DND-41 (cell line): ENCODE measurements around the gene PCLAF.

Experiments used
- ATAC-seq: fragments of 200-7000 bp; cut with Tn5 transposase; 3 replicates; pipeline ENCODE4 v1.9.1; 2021; ENCODE audit warnings: low read depth; ENCODE audit not compliant: insufficient read depth
- DNase-seq: peaks from one replicate; pipeline ENCODE4 v3.0.0-alpha.2; 2020
- H2AFZ ChIP-seq: 2 replicates; pipeline ENCODE4 v1.6.0; 2012; ENCODE audit warnings: low read depth, low read length
- H3K27ac ChIP-seq: 2 replicates; pipeline ENCODE4 v1.5.1; 2012; ENCODE audit warnings: low read length, inconsistent platforms
- H3K27me3 ChIP-seq: fragments of 200-600 bp; sonication (generic); 2 replicates; pipeline ENCODE4 v1.6.0; 2012; ENCODE audit warnings: low read length, mild to moderate bottlenecking, inconsistent platforms; ENCODE audit not compliant: insufficient read depth, poor library complexity
- H3K36me3 ChIP-seq: 2 replicates; pipeline ENCODE4 v1.5.1; 2012; ENCODE audit warnings: low read length, inconsistent platforms; ENCODE audit not compliant: insufficient read depth
- H3K4me1 ChIP-seq: 2 replicates; pipeline ENCODE4 v1.5.1; 2012; ENCODE audit warnings: mild to moderate bottlenecking, low read length; ENCODE audit not compliant: insufficient read depth
- H3K4me2 ChIP-seq: 2 replicates; pipeline ENCODE4 v1.6.0; 2012; ENCODE audit warnings: mild to moderate bottlenecking, moderate library complexity, low read length, inconsistent platforms; ENCODE audit not compliant: insufficient read depth
- H3K4me3 ChIP-seq, 2 experiments: fragments of 200-600 bp in 1 of 2; shearing (Covaris generic) in 1 of 2; 2 replicates each; pipeline ENCODE4 v1.5.1; 2012 to 2016; ENCODE audit warnings: inconsistent platforms in 2 of 2, low read length in 2 of 2, mild to moderate bottlenecking in 2 of 2, low read depth in 1 of 2, moderate library complexity in 1 of 2
- H3K79me2 ChIP-seq: 2 replicates; pipeline ENCODE4 v1.6.0; 2012; ENCODE audit warnings: low read length, inconsistent platforms; ENCODE audit not compliant: insufficient read depth
- H3K9ac ChIP-seq: 2 replicates; pipeline ENCODE4 v1.6.0; 2012; ENCODE audit warnings: low read depth, mild to moderate bottlenecking, inconsistent platforms, low read length, moderate library complexity
- H3K9me3 ChIP-seq: 2 replicates; pipeline ENCODE4 v1.5.1; 2012; ENCODE audit warnings: low read length, moderate library complexity, mild to moderate bottlenecking, inconsistent platforms; ENCODE audit not compliant: insufficient read depth, severe bottlenecking
- H4K20me1 ChIP-seq: 2 replicates; pipeline ENCODE4 v1.6.0; 2012; ENCODE audit warnings: low read length; ENCODE audit not compliant: insufficient read depth
- CTCF ChIP-seq: IDR thresholded peaks from 2 replicates; pipeline ENCODE4 v1.5.1; 2012; ENCODE audit warnings: borderline replicate concordance, low read length, moderate library complexity, mild to moderate bottlenecking; ENCODE audit not compliant: poor library complexity, severe bottlenecking; ENCODE audit errors: extremely low read depth
- EZH2 ChIP-seq: IDR thresholded peaks from 3 replicates; pipeline ENCODE4 v1.6.1; 2012; ENCODE audit warnings: borderline replicate concordance, low read depth, mild to moderate bottlenecking, moderate library complexity, low read length, inconsistent platforms; ENCODE audit not compliant: severe bottlenecking

The PCLAF gene

GRCh38 chr15:64355944-64356709 is 25.1 kb downstream of the PCLAF start, which contains the start of gene CSNK1G1:
TSS of gene CSNK1G1 (minus strand) at chr15:64356173. CDS start at chr15:64300499, 55,674 bp downstream.
- Histone ChIP-seq H3K27me3 (no peaks in the 10 kb centered on the region), H3K79me2 (peaks cover 43% of the 10 kb centered on the region), H3K9ac (peak within 1 kb of the TSS; percentile 79), H3K36me3 (peaks cover 11% of the 10 kb centered on the region), H3K4me2 (peak within 1 kb of the TSS; percentile 77), H3K4me1 (peaks cover 23% of the 10 kb centered on the region), H3K27ac (peak within 1 kb of the TSS; percentile 88), H3K9me3 (no peaks in the 10 kb centered on the region), H3K4me3 (peak within 1 kb of the TSS; percentile 78 to 100; a peak in 3 of 4 replicates), H4K20me1 (no peaks in the 10 kb centered on the region), H2AFZ (peak within 1 kb of the TSS; percentile 92)
- TF ChIP-seq EZH2, result no peak
- TF ChIP-seq CTCF, result peak; percentile 43
- DNase-seq (peak; percentile 96), ATAC-seq (peak; percentile 97)

DNA sequence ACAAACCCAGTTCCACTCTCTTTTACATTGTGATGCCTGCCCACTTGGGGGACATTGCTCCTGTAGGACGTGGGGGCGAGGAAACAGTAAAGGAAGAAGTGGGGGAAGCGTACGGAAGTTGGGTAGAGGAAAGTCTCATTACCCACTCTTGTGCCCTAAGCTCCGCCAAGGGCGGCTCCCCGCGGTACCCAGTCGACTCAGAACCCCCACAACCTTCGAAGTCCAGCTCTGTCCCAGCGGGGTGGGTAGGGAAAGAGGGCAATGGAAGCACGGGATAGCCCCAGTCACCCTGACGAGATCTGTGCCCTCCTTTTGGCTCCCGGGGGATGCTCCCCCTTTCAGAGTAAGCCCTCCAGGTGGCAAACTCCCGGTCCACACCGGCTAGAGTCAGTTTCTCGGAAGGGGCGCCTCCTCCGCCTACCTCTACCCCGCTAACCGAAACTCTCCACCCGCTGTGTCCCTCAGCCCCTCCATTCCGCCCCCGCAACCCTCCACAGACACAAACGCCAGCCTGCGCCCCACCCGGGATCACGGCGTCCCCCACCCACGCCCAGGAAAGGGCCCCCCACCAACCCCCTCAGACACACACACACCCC is 25.8 kb downstream of the PCLAF start:
- ATAC-seq (peak; percentile 44), DNase-seq (peak; percentile 48)
- H2AFZ ChIP-seq, result peak overlapping the region; percentile 92
- no peaks in the 10 kb centered on the region for H4K20me1 ChIP-seq
- peaks cover 43% of the 10 kb centered on the region for H3K79me2 ChIP-seq
- H3K4me3 ChIP-seq, result peak overlapping the region; percentile 78 to 100; a peak in 3 of 4 replicates
- peak overlapping the region; percentile 79 for H3K9ac ChIP-seq
- no peaks in the 10 kb centered on the region for H3K9me3 ChIP-seq
- H3K4me1 ChIP-seq, result peaks cover 23% of the 10 kb centered on the region
- peak overlapping the region; percentile 88 for H3K27ac ChIP-seq
- no peaks in the 10 kb centered on the region for H3K27me3 ChIP-seq
- peak overlapping the region; percentile 77 for H3K4me2 ChIP-seq
- H3K36me3 ChIP-seq, result peaks cover 7% of the 10 kb centered on the region; the same call in 1 of the 2 replicates
- TF ChIP-seq EZH2 (no peak), CTCF (no peak)

DNA sequence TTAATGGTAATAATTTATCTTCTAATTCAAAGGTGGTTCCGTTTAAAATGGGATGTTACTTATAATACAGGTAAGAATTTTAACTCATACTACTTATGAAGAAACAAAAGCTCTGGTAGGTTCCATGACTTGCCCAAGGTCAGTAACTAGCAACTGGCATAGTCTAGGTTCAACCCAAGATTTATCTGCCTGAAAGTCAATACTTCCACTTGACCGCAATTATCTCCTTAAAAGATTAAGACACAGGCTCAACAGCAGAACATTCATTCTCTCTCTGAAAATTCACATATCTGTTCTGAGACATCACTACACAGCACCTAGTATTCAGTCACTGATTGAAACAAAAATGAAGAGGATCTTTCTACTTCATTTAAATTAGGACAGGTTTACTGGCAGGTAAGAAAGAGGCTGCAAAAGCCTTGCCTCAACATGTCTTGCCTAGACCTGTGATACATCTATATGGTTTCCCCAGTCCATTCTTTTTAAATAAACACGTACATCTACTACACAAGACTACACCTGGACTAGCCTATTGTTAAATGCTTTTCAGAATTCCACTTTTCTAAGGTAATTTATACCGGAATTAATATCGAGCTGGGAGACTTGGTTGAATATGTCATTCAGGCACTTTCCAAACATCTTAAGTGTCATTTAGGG is 26.4 kb downstream of the PCLAF start:
- ATAC-seq (no peak), DNase-seq (no peak)
- Histone ChIP-seq H3K27ac (peak overlapping the region; percentile 88), H3K4me1 (peaks cover 23% of the 10 kb centered on the region), H3K79me2 (peaks cover 46% of the 10 kb centered on the region), H3K9ac (peak overlapping the region; percentile 79), H3K36me3 (peaks cover 7% of the 10 kb centered on the region; the same call in 1 of the 2 replicates), H3K9me3 (no peaks in the 10 kb centered on the region), H3K4me3 (peak overlapping the region; percentile 78 to 100; a peak in 3 of 4 replicates), H3K27me3 (no peaks in the 10 kb centered on the region), H2AFZ (peak overlapping the region; percentile 92), H4K20me1 (no peaks in the 10 kb centered on the region), H3K4me2 (peak overlapping the region; percentile 77)
- TF ChIP-seq CTCF (no peak), EZH2 (no peak)
